ENCODE measurements around the gene GAGE10.
"Not testable (repeated sequence)": the region's sequence is repeated elsewhere in the genome, so short reads cannot be mapped to it uniquely, and the experiment has no call there.

The GAGE10 gene

DNA sequence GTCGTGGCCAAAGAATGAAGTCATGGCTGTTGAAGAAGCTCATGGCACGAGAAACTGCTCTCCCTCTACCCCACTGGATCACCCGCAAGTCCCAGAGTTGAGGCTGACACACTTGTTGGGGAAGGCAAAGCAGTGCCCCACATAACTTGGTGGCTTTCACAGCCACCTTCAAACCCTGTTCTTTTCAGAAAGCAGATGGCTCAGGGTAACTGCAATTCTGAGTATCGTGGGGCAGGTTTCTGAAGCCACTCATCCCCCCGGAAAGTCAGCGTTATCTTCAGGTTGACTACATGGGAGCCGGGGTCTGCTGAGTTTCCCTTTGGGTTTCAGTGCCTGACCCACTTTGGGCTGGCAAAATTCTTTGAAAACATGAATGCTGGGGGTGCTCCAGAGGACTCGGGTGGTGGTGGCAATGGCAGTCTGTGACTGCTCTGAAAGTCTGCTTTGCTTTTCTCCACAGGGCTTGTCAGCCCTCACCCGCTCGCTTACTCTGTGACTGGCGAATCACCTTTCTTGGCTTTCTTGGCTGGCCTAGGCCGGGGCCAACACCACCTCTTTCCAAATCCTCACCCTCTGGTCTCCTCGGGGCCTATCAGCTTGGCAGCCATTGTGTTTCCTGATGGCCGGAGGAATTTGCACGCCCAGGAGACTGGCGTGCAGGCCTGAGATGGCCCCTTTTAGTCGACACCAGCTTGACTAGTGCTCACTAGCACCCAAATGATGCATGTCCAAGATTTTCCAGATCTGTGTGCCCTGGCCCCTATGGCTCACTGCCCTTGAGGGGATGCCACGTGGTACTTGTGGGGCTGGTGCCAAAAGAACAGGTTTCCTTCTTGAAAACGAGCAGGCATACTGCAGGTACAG, 26.5 kb upstream of the GAGE10 start:
- DNase-seq (ENCODE audit: low read depth) = no peak

DNA sequence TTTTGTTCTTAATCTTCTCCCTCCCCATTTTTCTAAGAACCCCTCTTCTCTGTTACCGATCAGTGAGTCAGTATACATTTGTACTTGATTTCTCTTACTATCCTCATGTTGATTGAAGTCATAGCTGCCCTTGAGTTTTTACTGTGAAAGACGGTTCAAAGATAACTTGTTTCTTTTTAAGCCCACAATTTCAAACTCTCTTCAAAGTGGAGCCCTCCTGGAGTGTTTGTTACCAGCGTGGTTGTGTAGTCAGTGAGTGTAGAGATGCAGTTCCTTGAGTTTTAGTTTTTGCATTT, 26.0 kb upstream of the GAGE10 start:
- no peak for DNase-seq (ENCODE audit: low read depth)

DNA sequence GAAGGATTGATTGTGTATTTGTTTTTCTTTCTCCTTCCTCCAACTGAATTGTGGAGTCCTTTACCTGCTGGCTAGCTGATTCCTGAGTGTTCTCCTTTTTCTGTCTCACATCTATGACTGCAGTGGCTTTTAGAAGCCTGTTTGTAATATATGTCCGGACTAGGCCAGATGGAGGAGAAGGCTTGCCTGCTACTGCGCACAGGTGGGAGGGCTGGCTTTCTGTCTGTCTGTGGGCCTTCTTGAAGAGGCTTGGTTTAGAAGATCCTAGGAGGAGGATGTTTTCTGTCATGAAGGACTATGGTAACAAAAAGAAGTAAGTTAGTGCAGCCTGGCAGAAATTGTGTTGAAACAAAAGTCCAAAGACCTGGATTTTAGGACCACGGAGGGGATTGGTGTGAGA, 25.4 kb upstream of the GAGE10 start:
- DNase-seq (ENCODE audit: low read depth) = no peak

DNA sequence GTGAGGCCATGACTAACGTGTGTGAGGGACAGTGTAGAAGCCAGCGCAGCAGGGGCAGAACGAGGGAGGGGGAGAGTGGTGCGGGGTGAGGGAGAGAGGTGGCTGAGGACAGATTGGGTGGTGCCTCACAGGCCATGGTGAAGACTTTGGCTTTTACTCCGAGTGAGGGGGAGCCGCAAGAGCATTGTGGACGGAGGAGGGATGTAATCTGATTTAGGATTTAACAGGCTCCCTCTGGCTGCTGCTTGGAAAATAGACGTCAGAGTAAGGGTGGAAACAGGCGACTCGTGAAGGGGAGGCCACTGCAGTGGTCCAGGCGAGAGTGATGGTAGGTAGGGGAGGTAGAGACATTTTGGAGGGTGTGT, 20.8 kb upstream of the GAGE10 start:
- no peak for DNase-seq (ENCODE audit: low read depth)

DNA sequence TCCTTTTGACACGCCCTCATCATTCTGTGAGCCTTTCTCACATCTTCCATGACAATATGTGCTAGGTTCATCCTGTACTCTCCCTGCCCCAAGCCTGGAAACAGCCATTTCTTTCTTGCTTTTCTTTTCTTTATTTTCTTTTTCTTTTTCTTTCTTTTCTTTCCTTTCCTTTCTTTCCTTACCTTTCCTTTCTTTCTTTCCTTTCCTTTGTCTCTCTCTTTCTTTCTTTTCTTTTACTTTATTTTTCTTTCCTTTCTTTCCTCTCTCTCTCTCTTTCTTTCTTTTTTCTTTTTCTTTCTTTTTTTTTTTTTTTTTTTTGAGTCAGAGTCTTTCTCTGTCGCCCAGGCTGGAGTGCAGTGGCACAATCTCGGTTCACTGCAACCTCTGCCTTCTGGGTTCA, 19.2 kb upstream of the GAGE10 start:
- no peak for DNase-seq (ENCODE audit: low read depth)

DNA sequence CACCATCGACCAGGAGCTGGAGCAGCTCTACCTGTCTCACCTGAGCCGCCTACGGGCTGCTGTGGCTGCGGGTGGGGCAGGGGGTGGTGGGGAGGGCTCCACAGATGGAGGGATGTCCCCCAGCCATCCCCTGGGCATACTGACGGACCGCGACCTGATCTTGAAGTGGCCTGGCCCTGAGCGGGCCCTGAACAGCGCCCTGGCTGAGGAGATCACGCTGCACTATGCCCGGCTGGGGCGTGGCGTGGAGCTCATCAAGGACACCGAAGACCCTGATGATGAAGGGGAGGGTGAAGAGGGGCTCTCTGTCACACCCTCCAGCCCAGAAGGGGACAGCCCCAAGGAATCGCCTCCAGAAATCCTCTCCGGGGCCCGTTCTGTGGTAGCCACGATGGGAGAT, 17.3 kb upstream of the GAGE10 start:
- DNase-seq (ENCODE audit: low read depth) = no peak

DNA sequence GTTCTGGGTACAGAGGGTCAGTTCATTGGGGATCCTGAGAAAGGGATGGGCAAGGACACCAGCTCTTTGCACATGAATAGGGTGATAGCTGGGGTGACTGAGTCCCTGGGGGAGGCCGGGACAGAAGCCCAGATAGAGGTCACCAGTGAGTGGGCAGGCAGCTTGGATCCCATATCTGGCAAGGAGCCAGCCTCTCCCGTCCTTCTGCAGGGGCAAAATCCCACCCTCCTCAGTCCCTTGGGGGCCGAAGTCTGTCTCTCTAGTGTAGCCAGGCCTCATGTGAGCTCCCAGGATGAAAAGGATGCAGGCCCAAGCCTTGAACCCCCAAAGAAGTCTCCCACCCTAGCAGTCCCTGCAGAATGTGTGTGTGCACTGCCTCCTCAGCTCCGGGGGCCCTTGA, 16.9 kb upstream of the GAGE10 start:
- no peak for DNase-seq (ENCODE audit: low read depth)

DNA sequence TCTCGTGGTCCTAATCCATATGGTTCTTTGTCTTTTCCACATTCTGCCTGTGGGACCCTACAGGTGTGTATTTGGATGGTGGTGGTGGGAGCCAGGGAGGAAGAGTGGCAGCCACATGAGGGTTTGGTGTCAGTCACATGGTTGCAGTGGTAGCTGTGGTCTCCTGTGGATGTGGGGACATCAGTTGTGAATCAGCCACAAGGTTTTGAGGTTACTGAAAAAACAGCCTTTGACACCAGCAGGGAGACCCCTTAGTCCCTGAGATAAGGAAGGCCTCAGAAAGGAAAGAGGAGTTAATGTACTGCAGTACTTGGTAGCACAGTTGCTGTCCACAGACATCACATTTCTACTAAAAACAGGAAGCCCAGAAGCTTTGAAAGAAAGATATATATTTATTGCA, 15.8 kb upstream of the GAGE10 start:
- DNase-seq (ENCODE audit: low read depth) = no peak

DNA sequence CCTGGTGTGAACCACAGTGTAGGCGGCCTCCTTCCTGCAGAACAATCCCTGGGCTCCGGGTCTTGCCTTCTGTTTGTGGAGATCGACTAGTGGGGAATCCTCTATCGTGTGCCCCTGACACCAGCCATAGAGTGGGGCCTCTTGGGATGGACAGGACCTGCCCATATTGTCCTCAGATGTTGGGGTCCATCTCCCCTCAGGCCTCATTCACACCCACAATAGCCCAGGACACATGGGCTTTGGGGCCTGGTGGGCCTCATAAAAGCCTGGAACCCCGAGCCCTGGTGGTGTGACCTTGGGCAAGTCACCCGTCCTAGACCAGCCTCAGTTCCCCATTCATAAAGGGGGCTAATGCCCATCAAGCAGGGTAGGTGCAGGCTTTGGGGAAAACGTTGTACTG, 13.2 kb upstream of the GAGE10 start:
- DNase-seq (ENCODE audit: low read depth) = no peak

DNA sequence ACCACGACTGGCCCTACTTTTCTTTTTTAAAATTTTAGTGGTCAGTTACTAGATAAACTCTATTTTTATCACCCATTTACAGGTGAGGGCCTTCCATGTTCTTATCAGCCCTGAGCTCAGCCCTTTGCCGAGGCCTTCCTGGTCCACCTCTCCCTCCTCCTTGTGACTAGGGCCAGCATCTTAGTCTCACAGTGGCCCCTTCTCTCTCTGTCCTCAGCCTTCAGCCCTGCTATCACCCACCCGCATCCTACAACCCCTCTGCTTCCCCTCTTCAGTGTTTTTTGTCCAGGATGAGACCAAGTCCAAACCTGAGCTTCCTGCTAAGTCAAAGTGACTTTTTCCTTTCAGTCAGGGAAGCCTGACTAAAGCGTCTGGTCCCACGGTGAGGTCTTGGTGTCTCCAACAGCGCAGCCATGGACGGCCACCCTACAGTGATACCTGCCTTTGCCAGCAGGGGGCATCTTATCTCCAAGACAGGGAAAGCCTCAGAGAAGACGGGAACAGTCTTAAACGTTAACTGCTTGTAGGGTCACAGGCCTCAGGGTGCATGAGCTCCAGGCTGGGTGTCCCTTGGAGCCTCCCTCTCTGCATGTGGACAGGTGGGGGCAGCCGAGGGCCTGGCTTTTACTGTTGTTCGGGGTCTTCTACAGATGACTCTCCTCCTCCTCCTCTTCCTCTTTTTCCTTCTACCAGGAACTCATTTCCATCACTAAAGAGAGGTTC, 11.7 kb upstream of the GAGE10 start:
- DNase-seq (ENCODE audit: low read depth) = peak; percentile 43

DNA sequence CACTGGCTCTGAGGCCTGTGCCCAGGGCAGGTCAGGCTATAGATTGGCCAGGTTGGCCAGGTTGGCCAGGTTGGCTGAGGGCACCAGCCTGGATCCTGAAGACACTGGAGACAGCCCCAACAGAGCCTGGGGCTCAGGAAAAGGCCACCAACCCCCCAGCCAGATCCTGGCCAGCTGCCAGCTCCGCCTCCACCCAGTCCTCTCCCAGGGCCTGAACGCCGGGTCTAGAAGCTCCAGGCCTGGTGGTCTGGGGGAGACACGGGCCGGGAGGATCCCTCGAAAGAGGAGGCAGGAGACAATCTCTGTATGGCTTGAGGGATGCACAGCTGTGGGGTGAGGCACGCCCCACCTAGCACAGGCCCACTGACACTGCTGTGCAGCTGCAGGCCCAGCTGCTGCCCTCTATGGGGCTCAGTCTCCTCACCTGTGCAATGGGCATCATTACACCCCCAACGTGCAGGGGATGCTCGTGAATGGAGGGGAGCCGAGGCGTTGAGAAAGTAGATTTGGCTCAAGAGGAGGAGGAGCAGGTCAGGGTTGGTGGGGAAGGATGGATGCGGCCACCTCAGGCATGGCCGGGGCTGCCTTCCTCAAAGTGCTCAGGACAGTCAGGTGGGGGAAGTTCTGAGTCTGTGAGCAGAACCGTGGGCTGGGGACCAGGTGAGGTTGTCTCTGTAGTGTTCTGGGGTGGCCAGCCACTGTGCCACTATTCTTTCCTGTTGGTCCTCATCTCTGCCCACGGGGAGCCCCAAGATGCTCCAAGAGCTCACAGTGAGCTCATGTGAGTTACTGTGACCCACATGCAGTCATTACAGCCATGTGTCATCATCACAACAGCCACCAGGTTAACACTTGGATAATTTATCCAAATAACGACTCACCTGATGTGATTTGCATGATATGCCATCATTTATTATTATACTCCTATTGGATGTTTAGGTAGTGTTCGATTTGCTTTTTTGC, 10.8 kb upstream of the GAGE10 start:
- no peak for DNase-seq (ENCODE audit: low read depth)

DNA sequence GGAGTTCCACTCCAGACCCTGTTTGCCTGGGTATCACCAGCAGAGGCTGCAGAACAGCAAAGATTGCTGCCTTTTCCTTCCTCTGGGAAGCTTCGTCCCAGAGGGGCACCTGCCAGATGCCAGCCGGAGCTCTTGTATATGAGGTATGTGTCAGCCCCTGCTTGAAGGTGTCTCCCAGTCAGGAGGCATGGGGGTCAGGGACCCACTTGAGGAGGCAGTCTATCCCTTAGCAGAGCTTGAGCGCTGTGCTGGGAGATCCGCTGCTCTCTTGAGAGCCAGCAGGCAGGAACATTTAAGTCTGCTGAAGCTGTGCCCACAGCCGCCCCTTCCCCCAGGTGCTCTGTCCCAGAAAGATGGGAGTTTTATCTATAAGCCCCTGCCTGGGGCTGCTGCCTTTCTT, 4.2 kb upstream of the GAGE10 start:
- not testable (repeated sequence) for DNase-seq (ENCODE audit: low read depth)

DNA sequence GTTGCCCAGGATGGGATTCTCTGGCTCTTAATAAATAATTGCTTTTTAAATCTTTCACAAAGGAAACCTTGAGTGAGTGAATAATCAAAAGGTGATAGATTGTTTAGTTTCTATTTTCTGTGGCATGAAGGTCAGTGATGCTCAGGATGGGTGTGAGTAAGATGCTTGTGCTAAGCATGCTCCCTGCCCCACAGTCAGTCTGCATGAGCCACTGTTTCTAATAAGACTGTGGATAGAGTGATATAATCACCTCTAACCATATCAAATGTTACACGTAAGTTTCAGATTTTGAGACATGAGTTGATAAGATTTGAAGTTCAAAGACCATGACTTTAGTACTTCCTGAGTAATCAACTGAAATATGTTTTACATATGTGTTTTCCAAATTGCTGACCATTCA, 2.7 kb upstream of the GAGE10 start:
- DNase-seq (ENCODE audit: low read depth) = no peak

DNA sequence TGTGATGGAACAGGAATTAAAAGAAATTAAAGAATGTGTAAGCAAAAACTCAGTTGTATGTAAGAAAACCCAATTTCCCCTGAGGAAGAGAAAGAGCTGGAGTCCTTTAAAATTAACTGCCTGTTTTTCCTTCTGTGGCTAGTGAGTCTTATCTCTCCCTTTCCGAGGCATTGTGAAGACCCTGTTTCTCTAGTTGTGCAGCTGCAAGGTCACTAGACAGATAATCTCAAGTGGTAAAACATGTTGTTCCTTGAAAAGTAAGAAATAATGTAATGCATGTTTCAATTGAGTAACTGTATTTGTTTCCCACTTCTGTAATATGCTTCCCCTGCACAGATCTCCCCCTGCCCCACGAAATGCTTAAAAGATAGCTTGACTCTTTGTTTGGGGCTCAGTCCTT, 4.3 kb downstream of the GAGE10 start:
- not testable (repeated sequence) for DNase-seq (ENCODE audit: low read depth)

DNA sequence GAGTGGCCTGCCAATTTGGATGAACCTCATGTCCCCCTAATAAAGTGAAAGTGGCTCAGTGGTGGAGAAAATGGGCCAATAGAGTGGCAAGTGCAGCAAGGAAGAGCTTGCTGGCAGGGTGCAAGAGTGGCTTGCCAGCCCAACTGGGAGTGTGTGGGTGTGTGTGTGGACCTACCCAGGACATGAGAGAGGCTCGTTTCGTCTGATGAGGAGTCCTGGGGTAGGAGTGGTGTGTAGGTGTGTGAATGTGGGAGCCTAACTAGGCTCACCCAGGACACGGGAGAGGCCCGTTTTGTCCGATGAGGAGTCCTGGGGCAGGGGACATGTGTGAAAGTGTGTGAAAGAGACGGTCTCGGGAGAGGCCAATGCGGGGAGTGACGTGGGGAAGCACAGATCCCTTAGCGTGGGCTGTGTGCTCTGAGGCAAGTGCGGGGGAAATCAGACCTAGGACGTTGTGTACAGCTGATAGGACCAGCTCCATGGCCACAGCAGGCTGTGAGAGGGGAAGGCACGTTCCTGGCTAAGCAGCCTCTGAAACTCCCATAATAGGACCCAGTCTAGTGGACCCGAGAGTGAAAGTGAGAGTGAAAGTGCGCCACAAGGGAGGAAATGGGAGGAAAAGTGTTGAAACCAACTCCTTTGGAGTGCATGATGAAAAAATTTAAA, 5.3 kb downstream of the GAGE10 start:
- no peak for DNase-seq (ENCODE audit: low read depth)

DNA sequence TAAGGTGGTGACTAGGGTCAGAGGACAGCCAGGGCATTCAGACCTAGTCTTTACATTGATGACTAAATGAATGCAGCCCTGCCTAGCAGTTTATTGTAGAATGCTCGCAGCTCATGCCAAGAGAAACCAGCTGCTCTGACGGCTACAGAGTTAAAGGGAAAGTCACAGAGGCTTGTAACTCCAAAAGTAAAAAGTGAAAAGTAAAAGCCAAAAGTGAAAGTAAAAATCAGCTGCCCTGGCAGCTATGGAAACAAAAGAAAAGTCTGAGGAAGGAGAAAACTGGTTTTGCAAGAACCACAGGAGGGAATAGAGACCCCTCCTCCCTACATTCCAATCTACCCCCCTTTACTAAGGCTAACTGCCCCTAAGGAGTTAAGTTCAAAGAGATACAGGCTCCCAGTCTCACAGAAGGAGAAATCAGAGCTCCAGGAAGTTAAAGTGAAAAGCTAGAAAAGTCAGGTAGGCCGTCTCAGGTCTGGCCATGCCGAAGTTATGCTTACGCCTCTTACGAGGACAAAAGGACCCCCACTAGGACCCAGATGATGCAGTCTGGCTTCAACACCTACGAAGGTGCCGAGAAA, 6.0 kb downstream of the GAGE10 start:
- DNase-seq (ENCODE audit: low read depth) = no peak

DNA sequence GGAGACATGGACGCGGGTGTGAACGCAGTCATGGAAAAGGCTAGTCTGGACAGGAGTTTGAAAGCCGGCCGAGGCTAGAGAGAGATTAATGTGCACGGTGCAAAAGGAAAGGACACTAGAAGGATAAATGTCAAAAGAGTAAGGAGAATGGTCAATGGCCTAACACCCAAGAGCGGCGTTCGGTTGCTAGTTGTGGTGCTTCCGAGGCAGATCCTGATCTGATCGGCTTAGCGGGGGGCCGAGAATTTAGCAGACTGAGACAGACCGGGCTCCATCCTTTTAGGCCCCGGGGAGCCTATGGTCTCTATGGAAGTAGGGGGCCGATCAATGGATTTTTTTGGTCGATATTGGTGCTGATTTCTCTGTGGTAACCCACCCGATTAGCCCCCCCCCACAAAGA, 6.9 kb downstream of the GAGE10 start:
- DNase-seq (ENCODE audit: low read depth) = no peak

DNA sequence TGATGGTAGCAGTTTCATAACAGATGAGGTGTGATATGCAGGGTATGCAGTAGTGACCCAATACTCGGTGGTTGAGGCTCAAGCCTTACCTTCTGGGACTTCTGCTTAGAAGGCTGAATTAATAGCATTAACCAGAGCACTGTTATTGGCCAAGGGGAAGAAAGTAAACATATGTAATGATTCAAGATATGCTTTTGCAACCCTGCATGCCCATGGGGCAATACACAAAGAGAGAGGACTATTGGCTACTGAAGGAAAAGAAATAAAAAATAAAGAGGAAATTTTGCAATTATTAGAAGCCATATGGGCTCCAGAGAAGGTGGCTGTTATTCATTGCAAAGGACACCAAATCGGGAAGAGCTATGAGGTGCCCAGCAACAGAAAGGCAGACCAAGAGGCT, 8.7 kb downstream of the GAGE10 start:
- no peak for DNase-seq (ENCODE audit: low read depth)

DNA sequence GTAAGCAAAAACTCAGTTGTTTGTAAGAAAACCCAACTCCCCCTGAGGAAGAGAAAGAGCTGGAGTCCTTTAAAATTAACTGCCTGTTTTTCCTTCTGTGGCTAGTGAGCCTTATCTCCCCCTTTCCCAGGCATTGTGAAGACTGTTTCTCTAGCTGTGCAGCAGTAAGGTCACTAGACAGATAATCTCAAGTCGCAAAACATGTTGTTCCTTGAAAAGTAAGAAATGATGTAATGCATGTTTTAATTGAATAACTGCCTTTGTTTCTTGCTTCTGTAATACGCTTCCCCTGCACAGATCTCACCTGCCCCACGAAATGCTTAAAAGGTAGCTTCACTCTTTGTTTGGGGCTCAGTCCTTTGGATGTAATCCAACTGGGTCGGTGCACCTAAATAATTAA, 12.6 kb downstream of the GAGE10 start:
- no peak for DNase-seq (ENCODE audit: low read depth)

DNA sequence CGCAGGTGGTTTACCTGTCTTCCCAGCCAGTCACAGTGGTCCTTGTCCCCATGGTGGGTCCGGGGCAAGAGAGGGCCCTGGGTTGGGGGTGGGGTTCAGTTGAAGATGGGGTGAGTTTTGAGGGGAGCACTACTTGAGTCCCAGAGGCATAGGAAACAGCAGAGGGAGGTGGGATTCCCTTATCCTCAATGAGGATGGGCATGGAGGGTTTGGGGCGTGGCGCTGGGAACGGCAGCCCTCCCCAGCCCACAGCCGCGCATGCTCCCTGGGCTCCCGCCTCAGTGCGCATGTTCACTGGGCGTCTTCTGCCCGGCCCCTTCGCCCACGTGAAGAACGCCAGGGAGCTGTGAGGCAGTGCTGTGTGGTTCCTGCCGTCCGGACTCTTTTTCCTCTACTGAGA, 18.3 kb downstream of the GAGE10 start, which contains the start of gene GAGE12J:
Gene GAGE12J (plus strand): TSS at position 301 of the 400 bp plus-strand sequence. CDS start 1,157 bp downstream, outside the sequence.
- not testable (repeated sequence) for DNase-seq (ENCODE audit: low read depth)

DNA sequence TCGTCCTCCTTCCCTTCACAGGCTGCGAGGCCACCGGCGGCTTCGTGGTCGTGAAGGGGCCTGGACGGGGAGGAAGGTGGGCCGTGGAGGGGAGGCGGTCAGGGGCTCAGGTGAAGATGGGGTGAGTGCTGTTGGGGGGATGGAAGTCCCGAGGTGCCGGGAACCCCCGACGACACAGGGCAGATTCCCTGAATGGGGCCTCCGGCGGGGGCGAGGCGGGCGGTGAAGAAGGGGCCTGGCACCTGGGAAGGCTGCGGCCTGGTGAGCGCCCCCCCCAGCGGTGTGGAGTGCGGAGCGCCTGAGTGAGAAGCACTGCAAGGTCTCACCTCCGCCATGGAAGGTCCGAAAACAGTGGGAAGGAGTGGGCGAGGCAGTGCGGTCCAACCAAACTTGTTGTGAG, 18.8 kb downstream of the GAGE10 start:
- not testable (repeated sequence) for DNase-seq (ENCODE audit: low read depth)

DNA sequence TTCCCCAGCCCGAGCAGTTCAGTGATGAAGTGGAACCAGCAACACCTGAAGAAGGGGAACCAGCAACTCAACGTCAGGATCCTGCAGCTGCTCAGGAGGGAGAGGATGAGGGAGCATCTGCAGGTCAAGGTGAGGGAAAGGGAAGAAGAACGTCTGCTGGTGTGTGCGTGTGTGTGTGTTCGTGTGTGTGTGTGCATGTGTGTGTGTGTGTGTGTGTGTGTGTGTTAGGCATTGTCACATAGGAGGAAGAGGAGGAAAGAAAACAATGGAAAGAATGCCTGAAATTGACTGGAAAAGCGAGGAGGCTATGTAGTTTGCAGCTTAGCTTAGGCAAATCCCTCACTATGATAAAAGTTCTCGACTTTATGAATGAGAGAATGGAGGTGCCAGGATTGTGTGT, 20.3 kb downstream of the GAGE10 start:
- DNase-seq (ENCODE audit: low read depth) = not testable (repeated sequence)
